ENCODE data around the gene PLG.
"Not testable (repeated sequence)": the region's sequence is repeated elsewhere in the genome, so short reads cannot be mapped to it uniquely, and the experiment has no call there.

PLG gene

GRCh38 chr6:160780656-160781055 lies 78.6 kb downstream of the PLG start:
- DNase-seq: not testable (repeated sequence)

DNA sequence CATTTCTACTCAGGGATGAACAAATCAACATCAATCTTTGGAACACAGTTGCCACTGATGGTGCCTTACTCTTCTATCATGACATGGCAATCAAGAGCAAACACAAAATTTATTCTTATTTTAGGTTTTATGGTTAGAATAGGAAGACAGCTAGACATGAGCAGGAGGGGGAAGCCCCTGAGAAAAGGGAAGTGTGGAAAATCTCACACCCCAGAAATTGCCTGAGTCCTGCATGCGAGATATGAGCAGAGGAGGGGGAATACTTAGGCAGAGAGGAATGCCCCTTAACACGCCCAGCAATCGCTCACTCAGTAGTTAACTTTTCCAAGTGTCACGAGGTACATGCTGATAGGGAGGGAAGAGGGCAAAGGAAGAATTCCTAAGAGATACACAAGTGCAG lies 79.3 kb downstream of the PLG start:
- DNase-seq: no peak

- no peak for DNase-seq
Observed at GRCh38 chr6:160782228-160782627, 80.2 kb downstream of the PLG start.

DNA sequence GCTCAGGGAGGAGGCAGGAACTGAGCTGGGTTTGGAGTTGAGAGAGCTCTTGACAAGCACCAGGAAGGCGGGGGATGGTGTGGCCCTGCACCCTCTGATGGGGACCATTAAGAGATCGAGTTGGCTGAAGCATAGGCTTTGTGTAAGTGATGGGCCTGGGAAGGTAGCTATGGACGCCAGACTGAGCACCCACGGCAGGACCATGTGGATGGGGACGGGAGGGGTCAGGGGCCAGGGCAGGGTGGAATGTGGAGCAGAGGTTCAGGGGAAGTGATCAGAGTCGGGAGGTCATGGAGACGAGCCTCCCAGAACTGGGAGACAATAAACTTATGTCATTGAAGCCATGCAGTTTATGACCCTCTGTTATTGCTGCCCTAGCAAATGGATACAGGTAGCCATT lies 81.7 kb downstream of the PLG start:
- DNase-seq: no peak

DNA sequence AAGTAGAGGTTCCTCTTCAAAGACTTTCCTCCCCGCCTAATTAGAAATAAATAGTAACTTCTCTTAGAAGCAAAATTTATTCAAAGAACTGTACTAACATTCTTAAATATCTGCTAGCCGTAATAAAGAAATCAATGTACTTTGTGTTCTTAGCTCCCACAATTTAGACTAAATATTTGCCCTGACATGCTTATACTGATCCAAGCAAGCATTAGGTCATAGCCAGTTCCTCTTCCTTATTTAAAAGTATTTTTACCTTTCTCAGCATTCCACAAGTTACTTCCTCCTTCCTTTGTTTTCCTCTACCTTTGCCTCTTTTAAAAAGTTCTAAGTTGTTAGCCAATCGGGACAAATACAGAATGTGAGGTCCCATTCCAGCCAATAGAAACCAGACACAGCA lies 86.1 kb downstream of the PLG start:
- DNase-seq: not testable (repeated sequence)

DNA sequence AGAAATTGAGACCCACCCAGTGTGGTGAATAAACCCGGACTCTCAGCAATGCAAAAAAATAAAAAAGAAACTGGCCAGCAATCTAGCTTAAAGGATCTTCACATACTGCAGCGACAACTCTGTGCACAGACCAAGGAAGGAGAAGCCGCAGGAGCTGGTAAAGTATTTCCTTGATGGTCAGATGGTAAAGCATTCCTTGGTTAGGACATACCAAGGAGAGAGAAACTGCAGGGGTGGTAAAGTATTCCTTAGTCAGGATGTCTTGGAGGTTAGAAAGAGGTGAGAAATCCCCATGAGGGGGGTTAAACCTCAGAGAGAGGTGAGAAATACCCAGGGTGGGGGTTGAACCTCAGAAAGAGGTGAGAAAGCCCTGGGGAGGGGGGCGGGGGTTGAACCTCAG lies 86.8 kb downstream of the PLG start:
- no peak for DNase-seq

DNA sequence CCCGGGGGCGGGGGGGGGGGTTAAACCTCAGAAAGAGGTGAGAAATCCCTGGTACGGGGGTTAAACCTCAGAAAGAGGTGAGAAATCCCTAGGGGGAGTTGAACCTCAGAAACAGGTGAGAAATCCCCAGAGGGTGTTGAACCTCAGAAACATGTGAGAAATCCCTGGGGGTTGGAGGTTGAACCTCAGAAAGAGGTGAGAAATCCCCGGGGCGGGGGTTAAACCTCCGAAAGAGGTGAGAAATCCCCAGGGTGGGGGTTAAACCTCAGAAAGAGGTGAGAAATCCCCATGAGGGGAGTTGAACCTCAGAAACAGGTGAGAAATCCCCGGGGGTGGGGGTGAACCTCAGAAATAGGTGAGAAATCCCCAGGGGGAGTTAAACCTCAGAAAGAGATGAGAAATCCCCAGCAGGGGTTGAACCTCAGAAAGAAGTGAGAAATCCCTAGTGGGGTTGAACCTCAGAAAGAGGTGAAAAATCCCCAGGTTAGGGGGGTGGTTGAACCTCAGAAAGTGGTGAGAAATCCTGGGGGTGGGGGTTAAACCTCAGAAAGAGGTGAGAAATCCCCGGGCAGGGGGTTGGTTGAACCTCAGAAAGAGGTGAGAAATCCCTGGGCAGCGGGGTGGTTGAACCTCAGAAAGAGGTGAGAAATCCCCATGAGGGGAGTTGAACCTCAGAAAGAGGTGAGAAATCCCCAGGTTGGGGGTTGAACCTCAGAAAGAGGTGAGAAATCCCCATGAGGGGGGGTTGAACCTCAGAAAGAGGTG lies 87.4 kb downstream of the PLG start:
- no peak for DNase-seq

DNA sequence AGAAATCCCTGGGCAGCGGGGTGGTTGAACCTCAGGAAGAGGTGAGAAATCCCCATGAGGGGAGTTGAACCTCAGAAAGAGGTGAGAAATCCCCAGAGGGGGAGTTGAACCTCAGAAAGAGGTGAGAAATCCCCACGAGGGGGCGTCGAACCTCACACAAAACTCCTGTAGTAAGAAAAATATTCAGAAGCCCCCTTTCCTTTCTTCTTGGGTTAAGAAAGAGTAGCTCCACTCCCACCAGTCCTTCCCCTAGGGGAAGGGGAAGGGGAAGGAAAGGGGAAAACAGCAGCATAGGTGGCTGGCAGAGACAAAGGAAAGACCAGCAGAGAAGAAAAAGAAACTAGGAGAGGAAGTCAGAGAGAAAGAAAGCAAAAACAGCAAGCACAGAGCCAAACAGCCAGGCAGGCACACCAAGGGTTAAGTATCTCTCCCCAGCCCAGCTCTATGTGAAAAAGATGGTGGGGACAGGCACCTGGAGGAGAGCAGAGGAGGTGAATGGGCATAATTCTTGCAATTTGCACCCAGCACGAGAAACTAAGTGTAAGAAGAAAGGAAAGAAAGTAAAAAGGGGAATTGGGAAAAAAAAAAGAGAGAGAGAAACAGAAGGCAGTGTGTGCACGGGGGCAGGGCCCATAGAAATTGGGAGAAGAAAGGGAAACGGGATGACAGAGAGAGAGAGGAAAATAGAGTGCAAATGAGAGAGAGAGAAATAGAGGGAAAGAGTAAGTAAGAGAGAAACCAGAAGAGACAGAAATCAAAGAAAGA lies 88.2 kb downstream of the PLG start:
- no peak for DNase-seq

DNA sequence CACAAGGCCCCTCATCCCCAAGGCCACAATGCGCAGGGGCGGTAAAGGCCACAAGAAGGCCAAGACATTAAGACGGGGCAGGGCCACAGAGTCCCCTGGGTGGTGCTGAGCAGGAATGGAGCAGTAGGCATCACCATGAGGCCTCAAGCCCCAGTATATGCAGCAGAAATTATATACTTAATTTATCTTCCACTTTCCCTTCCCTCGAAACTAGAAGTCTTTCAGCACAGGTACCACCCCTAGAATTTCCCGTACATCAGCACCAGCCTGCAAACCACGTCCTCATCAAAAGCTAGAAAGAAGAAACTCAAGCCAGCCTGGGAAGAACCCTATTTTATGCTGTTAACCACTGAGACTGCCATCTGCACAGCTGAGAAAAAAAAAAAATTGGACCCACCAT lies 89.4 kb downstream of the PLG start:
- no peak for DNase-seq

- no peak for DNase-seq
Observed at GRCh38 chr6:160791981-160792418, 90.0 kb downstream of the PLG start.

DNA sequence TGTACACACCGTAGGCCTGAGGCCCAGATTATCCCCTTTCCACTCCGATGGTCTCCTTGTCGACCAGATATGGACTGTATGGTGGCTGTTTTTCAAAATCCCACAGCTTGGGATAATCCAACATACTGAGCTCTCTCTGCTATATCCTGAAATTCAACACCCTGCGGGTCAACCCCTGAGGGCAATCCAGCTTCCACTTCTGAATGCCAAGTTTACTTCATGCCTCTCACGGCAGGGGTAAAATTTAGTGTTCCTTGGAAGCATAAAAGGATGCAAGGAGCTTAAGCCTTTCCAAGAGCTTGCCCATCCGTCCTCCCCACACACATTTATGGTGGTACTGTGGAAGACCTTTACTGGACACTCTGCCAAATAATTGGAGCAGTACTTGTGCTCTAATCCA lies 90.7 kb downstream of the PLG start:
- no peak for DNase-seq

DNA sequence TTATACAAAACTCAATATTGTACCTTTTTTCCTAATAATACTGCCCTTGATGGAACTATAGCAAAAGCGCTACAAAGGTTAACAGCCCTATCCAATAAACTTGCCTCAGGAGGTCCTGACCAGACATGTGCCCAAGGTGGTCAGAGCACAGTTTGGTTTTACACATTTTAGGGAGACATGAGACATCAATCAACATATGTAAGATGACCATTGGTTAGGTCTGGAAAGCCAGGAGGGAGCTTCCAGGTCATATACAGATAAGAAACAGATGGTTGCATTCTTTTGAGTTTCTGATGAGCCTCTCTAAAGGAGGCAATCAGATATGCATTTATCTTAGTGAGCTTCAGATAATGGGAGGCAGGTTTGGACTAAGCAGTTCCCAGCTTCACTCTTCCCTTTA lies 91.6 kb downstream of the PLG start:
- DNase-seq: no peak

- DNase-seq: no peak
Observed at GRCh38 chr6:160795721-160796120, 93.7 kb downstream of the PLG start.

- no peak for DNase-seq
Observed at GRCh38 chr6:160798625-160799024, 96.6 kb downstream of the PLG start.

DNA sequence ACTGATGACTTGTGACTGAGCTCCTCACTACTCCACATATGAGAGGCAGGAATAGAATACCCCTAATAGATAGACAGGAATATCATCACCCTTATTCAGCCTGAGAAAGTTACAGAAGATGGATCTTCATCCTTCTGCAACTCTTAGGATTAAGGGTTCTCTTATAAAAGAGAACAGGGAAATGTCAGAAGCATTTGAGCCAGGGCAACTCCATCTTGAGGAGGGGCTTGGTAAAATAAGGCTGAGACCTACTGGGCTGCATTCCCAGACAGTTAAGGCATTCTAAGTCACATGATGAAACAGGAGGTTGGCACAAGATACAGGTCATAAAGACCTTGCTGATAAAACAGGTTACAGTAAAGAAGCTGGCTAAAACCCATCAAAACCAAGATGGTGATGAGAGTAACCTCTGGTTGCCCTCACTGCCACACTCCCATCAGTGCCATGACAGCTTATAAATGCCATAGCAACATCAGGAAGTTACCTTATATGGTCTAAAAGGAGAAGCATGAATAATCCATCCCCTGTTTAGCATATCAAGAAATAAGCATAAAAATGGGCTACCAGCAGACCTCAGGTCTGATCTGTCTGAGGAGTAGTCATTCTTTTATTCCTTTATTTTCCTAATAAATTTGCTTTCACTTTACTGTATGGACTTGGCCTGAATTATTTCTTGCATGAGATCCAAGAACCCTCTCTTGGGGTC lies 97.9 kb downstream of the PLG start:
- no peak for DNase-seq

DNA sequence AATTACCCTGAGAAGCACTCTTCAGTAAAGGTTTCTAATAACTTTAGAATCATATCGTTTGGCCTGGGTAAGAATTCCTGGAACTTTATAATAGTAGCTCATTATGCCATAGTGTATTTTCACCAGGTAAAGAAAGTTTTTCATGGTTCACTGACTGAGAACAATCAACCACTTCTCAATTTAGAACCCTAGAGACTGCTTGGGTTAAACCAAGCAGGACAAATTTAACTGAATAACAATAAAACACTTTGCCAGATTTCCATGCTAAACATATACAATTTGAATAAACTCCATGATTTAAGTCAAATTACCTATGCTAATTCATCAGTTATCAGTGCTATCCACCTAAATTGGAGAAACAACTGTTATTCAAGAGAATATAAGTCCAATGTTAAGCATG lies 99.4 kb downstream of the PLG start:
- DNase-seq: no peak

DNA sequence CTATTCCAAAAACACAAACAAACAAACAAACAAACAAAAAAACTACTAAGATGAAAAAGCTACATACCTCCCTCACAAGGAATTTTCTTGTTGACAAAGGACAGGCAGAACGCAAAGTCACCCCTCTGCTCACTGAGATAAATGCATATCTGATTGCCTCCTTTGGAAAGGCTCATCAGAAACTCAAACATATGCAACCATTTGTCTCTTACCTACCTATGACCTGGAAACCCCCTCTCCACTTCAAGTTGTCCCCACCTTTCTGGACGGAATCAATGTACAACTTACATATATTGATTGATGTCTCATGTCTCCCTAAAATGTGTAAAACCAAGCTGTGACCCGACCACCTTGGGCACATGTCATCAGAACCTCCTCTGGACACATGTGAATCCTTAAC lies 100.0 kb downstream of the PLG start:
- not testable (repeated sequence) for DNase-seq

Data from islet precursor cell (in vitro differentiated cells).